ENCODE data around the gene GAP43. TPM values are rescaled to one million over a fixed set of nuclear protein-coding genes. Genes with fewer than 3 reads are reported as not detected.

GAP43 gene
- total and polyA plus RNA-seq, 2 donors: 0.42 to 0.68 TPM

DNA sequence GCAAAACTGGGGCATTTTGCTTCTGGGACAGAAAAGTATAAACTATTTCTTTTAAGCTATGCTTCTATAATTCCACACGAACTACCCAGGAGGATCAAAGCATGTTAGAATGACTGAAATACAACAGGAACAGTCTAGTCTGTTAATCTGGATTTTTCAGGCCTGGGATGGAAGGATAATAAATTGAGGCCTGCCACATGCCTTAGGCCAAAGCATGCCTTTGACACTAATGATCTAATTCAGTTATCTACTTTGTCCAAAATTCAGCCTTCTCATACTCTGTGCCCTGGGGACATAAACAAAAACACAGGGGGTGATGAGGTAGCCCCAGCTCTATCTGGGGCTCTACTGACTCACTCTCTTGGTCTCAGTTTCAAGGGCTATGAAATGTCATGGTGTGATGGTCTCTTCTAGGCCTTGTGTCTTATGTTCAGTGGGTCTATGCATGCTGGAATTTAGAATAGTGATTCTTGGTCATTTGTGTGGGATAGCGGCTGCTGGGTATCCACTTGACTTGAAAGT, 32.5 kb downstream of the GAP43 start:
- H3K9me3 ChIP-seq (ENCODE audit: control insufficient read depth in 2 of 2, insufficient read depth in 1 of 2, low read length in 1 of 2): no peaks in the 10 kb centered on the region
- 97% methylated on average over 2 of the region's 2 CpGs for WGBS

DNA sequence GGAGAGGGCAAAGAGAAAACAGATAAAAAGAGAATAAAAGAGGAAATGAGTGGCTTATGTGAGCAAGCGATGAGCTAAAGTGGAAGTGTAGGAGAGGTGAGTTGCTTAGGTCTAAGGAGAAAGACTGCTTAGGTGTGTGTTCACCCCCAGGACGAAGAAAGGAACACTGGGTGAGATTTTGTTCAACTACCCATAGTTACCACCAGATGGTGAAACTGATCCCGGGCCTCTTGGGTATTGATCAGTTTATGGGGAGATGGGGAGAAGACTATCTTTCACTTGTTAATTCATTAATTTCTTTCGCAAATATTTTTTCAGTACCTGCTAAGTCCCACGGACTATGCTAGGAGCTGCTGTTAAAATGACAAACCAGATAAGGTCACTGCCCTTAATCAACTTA, 33.9 kb downstream of the GAP43 start:
- H3K27ac ChIP-seq (ENCODE audit: low read depth in 1 of 2, low read length in 1 of 2): no peak overlapping the region
- H3K4me1 ChIP-seq (ENCODE audit: control insufficient read depth in 2 of 2, insufficient read depth in 2 of 2, low read length in 2 of 2): peaks cover 8 to 31% of the 10 kb centered on the region in 2 donors
- H3K27me3 ChIP-seq (ENCODE audit: control insufficient read depth in 2 of 2, insufficient read depth in 1 of 2, low read length in 1 of 2): peaks cover 0 to 5% of the 10 kb centered on the region in 2 donors
- no peaks in the 10 kb centered on the region for H3K9me3 ChIP-seq (ENCODE audit: control insufficient read depth in 2 of 2, insufficient read depth in 1 of 2, low read length in 1 of 2)
- 85% methylated on average over 5 of the region's 5 CpGs for WGBS
- no peak overlapping the region for H3K4me3 ChIP-seq (ENCODE audit: low read length in 2 of 2)
- H3K36me3 ChIP-seq (ENCODE audit: control insufficient read depth in 2 of 2, insufficient read depth in 2 of 2, low read length in 1 of 2): no peaks in the 10 kb centered on the region
- DNase-seq (ENCODE audit: low read depth in 6 of 9, low spot score in 9 of 9): no peak

More for the DNA sequence above, 32.5 kb downstream of the GAP43 start:
- H3K36me3 ChIP-seq (ENCODE audit: control insufficient read depth in 2 of 2, insufficient read depth in 2 of 2, low read length in 1 of 2): no peaks in the 10 kb centered on the region
- no peak overlapping the region for H3K27ac ChIP-seq (ENCODE audit: low read depth in 1 of 2, low read length in 1 of 2)
- DNase-seq (ENCODE audit: low read depth in 6 of 9, low spot score in 9 of 9): no peak
- peaks cover 8 to 27% of the 10 kb centered on the region in 2 donors for H3K4me1 ChIP-seq (ENCODE audit: control insufficient read depth in 2 of 2, insufficient read depth in 2 of 2, low read length in 2 of 2)
- H3K4me3 ChIP-seq (ENCODE audit: low read length in 2 of 2): no peak overlapping the region
- peaks cover 0 to 5% of the 10 kb centered on the region in 2 donors for H3K27me3 ChIP-seq (ENCODE audit: control insufficient read depth in 2 of 2, insufficient read depth in 1 of 2, low read length in 1 of 2)

DNA sequence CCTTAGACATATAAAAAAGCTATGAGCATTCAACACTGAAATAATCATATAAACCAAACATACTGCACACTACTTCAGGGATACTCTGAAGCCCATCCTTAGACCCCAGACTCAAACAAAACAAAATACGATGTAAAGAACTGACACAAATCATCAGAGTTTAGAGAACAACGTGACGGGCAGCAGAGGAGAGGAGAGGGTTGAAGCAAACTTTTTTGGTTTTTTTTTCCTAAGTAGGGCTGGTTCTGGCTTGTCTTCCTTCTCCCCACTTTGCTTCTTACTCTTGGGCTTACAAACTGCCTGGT, 34.7 kb downstream of the GAP43 start:
- H3K4me1 ChIP-seq (ENCODE audit: control insufficient read depth in 2 of 2, insufficient read depth in 2 of 2, low read length in 2 of 2): peaks cover 8 to 31% of the 10 kb centered on the region in 2 donors
- peak in 1 of 9 donors; percentile 2 for DNase-seq (ENCODE audit: low read depth in 6 of 9, low spot score in 9 of 9)
- no peaks in the 10 kb centered on the region for H3K36me3 ChIP-seq (ENCODE audit: control insufficient read depth in 2 of 2, insufficient read depth in 2 of 2, low read length in 1 of 2)
- peaks cover 0 to 5% of the 10 kb centered on the region in 2 donors for H3K27me3 ChIP-seq (ENCODE audit: control insufficient read depth in 2 of 2, insufficient read depth in 1 of 2, low read length in 1 of 2)
- peak overlapping the region; percentile 87 to 91 for H3K27ac ChIP-seq (ENCODE audit: low read depth in 1 of 2, low read length in 1 of 2)
- H3K4me3 ChIP-seq (ENCODE audit: low read length in 2 of 2): peak overlapping the region; percentile 55 to 74
- no peaks in the 10 kb centered on the region for H3K9me3 ChIP-seq (ENCODE audit: control insufficient read depth in 2 of 2, insufficient read depth in 1 of 2, low read length in 1 of 2)
- WGBS: 12% methylated on average over 3 of the region's 3 CpGs

DNA sequence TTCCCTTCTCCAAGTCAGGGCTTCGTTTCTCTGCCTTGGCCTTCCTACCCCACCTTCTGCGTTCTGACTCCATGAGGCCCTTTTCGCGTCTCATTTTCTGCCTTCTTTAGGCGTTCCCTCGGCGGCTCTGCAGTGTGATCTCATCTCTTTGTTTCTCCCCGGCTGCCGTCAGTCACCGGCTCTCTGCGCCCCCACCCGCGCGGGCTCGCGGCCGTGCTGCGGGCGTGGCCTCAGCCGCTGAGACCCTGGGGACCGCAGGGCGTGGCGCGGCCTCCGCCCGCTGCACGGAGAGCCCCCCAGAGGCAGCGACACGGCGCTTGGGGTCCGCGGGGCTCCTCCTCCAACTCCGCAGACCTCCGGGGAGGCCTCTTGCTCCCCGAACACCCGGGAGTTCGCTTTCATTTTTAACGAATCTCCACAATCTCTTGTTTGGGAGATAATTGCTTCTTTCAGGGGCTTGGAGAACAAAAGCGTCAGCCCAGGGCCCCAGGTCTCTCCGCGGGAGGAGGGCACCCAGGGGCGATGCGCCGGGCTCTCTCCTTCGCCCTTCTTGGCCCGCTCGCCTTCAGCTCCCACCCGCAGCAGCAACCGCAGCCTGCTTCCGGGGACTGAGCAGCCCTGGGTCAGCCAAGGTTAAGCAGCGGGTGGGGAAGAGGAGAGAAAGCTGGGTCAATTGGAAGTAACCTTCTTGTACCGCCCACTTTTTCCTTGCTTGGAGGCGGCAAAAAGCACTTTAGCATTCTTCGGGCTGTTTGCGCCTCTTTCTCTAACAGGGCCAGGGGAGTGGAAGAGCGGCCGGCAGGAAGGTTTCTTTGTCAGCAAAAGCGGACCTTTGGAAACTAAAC, 35.2 kb downstream of the GAP43 start:
- H3K4me3 ChIP-seq (ENCODE audit: low read length in 2 of 2): peak overlapping the region; percentile 55 to 74
- WGBS: under 1% methylated on average over 58 of the region's 58 CpGs
- peaks cover 0 to 5% of the 10 kb centered on the region in 2 donors for H3K27me3 ChIP-seq (ENCODE audit: control insufficient read depth in 2 of 2, insufficient read depth in 1 of 2, low read length in 1 of 2)
- H3K4me1 ChIP-seq (ENCODE audit: control insufficient read depth in 2 of 2, insufficient read depth in 2 of 2, low read length in 2 of 2): peaks cover 8 to 31% of the 10 kb centered on the region in 2 donors
- H3K9me3 ChIP-seq (ENCODE audit: control insufficient read depth in 2 of 2, insufficient read depth in 1 of 2, low read length in 1 of 2): no peaks in the 10 kb centered on the region
- H3K27ac ChIP-seq (ENCODE audit: low read depth in 1 of 2, low read length in 1 of 2): peak overlapping the region; percentile 89 to 91
- H3K36me3 ChIP-seq (ENCODE audit: control insufficient read depth in 2 of 2, insufficient read depth in 2 of 2, low read length in 1 of 2): no peaks in the 10 kb centered on the region
- peak; percentile 42 to 88 (median 57) for DNase-seq (ENCODE audit: low read depth in 6 of 9, low spot score in 9 of 9)

DNA sequence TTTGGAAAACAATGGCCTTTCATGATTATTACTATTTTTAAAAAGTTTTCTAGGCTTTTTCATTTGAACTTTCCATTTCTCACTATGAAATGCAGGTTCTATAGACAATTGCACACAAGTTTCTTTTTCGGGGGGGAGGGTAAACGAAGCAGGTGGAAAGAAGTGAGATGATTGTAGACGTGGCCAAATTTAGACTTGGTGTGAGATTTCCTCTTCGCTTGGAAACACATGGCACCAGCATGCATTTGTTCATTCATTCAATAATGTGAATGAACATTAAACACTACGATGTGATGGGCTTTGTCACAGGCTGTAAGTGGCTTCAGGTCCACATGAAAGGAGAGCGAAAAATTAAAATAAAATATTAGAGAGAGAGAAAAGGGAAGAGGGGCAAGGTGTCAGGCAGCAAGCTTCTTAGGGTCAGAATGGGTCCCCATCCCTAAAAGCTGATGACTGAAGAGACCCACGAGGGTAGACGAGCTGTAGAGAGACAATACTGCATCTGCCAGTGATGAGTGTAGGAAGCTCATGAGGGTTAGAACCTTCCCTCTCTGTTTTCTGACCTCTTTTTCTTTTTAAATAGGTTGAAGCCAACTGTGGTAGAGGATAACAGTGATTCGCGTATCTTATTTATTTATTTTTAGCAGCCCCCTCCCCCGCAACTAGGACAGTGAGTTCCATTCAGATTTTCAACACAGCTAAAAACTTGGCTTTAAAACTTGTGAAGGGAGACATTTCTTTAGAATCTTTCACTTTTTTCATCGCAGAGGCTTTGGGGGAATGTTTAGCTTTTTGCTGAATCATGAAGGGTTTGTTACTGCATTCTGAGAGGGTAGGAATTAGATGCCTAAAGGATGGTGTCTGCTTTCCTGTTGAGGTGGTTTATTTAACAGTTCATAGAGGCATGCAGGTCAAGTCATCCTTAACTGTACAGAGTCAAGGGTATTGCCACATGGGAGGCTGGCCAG, 36.2 kb downstream of the GAP43 start:
- H3K36me3 ChIP-seq (ENCODE audit: control insufficient read depth in 2 of 2, insufficient read depth in 2 of 2, low read length in 1 of 2): no peaks in the 10 kb centered on the region
- peak in 3 of 9 donors; percentile 5 to 9 (median 8) for DNase-seq (ENCODE audit: low read depth in 6 of 9, low spot score in 9 of 9)
- H3K4me3 ChIP-seq (ENCODE audit: low read length in 2 of 2): peak overlapping the region; percentile 55 to 74
- H3K9me3 ChIP-seq (ENCODE audit: control insufficient read depth in 2 of 2, insufficient read depth in 1 of 2, low read length in 1 of 2): no peaks in the 10 kb centered on the region
- peaks cover 8 to 31% of the 10 kb centered on the region in 2 donors for H3K4me1 ChIP-seq (ENCODE audit: control insufficient read depth in 2 of 2, insufficient read depth in 2 of 2, low read length in 2 of 2)
- H3K27me3 ChIP-seq (ENCODE audit: control insufficient read depth in 2 of 2, insufficient read depth in 1 of 2, low read length in 1 of 2): peaks cover 0 to 5% of the 10 kb centered on the region in 2 donors
- 66% methylated on average over 12 of the region's 12 CpGs for WGBS
- H3K27ac ChIP-seq (ENCODE audit: low read depth in 1 of 2, low read length in 1 of 2): peak overlapping the region in 1 of 2 donors; percentile 89

DNA sequence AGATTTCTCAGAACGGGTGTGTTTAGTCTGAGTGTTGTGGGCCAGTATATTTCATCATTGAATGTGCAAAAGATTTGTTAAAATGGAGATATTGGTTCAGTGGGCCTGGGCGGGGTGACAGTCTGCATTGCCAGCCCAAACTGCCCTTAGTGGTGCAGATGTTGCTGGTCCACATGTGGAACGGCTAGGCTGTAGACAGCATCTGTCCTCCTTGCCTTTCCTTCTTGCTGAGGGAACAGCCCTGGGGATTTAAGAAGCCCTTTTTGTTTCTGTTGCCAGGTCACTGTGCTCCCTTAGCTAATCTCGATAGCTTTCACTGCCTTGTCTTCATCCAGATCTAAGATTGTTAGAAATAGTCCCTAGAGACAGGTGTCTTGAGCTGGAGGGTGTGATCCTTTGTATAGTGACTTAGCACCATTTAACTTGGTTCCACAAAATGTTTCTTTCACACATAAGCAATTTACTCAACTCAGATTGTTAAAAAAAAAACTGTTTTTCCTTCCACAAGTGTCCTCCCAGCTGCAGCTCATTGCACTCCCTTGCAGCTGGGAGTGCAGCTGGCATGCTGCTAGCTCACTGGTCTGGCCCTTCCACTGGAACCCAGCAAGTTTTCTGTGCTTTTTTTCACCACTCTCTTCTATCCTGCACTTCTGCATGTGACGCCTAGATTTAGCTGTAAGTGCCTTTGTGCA, 37.5 kb downstream of the GAP43 start:
- Histone ChIP-seq H3K27ac (ENCODE audit: low read depth in 1 of 2, low read length in 1 of 2) (no peak overlapping the region), H3K4me3 (ENCODE audit: low read length in 2 of 2) (no peak overlapping the region), H3K36me3 (ENCODE audit: control insufficient read depth in 2 of 2, insufficient read depth in 2 of 2, low read length in 1 of 2) (no peaks in the 10 kb centered on the region), H3K4me1 (ENCODE audit: control insufficient read depth in 2 of 2, insufficient read depth in 2 of 2, low read length in 2 of 2) (peaks cover 8 to 31% of the 10 kb centered on the region in 2 donors), H3K9me3 (ENCODE audit: control insufficient read depth in 2 of 2, insufficient read depth in 1 of 2, low read length in 1 of 2) (no peaks in the 10 kb centered on the region), H3K27me3 (ENCODE audit: control insufficient read depth in 2 of 2, insufficient read depth in 1 of 2, low read length in 1 of 2) (peaks cover 0 to 5% of the 10 kb centered on the region in 2 donors)
- 91% methylated on average over 5 of the region's 5 CpGs for WGBS
- peak in 2 of 9 donors; percentile 21 to 35 for DNase-seq (ENCODE audit: low read depth in 6 of 9, low spot score in 9 of 9)

DNA sequence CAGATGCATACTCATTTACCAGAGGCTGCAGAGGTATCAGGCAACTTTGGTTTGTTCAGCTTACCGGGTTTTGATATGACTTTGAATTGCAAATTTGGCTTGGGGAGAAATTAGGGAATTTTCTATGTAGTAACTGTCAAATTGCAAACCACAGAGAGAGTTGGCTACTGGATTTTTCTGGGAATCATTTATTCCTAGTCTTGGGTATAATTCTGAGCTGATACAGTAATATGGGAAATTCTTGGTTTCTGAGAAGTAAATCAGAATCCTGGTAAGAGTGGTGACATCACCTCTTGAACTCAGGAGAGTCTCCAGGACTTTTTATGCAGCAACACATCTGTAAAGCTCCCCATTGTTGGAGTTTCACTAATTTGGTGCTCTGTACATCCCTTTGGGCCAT, 39.0 kb downstream of the GAP43 start:
- WGBS: 96% methylated on average over 1 of the region's 1 CpG
- Histone ChIP-seq H3K36me3 (ENCODE audit: control insufficient read depth in 2 of 2, insufficient read depth in 2 of 2, low read length in 1 of 2) (no peaks in the 10 kb centered on the region), H3K4me3 (ENCODE audit: low read length in 2 of 2) (no peak overlapping the region), H3K27ac (ENCODE audit: low read depth in 1 of 2, low read length in 1 of 2) (no peak overlapping the region), H3K4me1 (ENCODE audit: control insufficient read depth in 2 of 2, insufficient read depth in 2 of 2, low read length in 2 of 2) (peaks cover 3 to 29% of the 10 kb centered on the region in 2 donors), H3K9me3 (ENCODE audit: control insufficient read depth in 2 of 2, insufficient read depth in 1 of 2, low read length in 1 of 2) (no peaks in the 10 kb centered on the region), H3K27me3 (ENCODE audit: control insufficient read depth in 2 of 2, insufficient read depth in 1 of 2, low read length in 1 of 2) (peaks cover 0 to 5% of the 10 kb centered on the region in 2 donors)
- DNase-seq (ENCODE audit: low read depth in 6 of 9, low spot score in 9 of 9): no peak

DNA sequence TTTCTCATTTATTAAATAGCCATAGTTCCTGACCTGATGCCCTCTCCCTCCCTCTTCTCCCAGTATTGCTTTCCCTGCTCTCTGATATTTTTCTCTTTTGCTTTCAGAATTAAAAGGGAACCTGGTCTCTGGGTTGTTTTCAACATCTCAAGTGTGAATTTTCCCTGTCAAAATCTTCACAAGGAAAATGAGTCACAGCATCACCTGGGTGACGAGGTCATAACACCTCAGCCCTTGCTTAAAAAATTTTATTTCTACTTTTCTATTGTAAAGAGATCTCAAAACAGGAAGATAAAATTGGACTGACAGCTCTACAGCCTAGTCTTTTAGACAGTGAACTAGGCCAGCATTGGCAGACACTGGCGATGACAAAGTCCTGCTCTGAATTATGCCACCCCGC, 40.1 kb downstream of the GAP43 start:
- no peak for DNase-seq (ENCODE audit: low read depth in 6 of 9, low spot score in 9 of 9)
- no peak overlapping the region for H3K4me3 ChIP-seq (ENCODE audit: low read length in 2 of 2)
- peaks cover 0 to 5% of the 10 kb centered on the region in 2 donors for H3K27me3 ChIP-seq (ENCODE audit: control insufficient read depth in 2 of 2, insufficient read depth in 1 of 2, low read length in 1 of 2)
- H3K4me1 ChIP-seq (ENCODE audit: control insufficient read depth in 2 of 2, insufficient read depth in 2 of 2, low read length in 2 of 2): peaks cover 0 to 19% of the 10 kb centered on the region in 2 donors
- H3K9me3 ChIP-seq (ENCODE audit: control insufficient read depth in 2 of 2, insufficient read depth in 1 of 2, low read length in 1 of 2): no peaks in the 10 kb centered on the region
- 92% methylated on average over 3 of the region's 3 CpGs for WGBS
- no peak overlapping the region for H3K27ac ChIP-seq (ENCODE audit: low read depth in 1 of 2, low read length in 1 of 2)
- H3K36me3 ChIP-seq (ENCODE audit: control insufficient read depth in 2 of 2, insufficient read depth in 2 of 2, low read length in 1 of 2): no peaks in the 10 kb centered on the region
